HepG2 (cell line): Measurements from ENCODE around the gene ARCN1. TPM values are rescaled to one million over a fixed set of nuclear protein-coding genes. Genes with fewer than 3 reads are reported as not detected.

Experiments used
- CBFB ChIP-seq: sonication (generic); formaldehyde crosslinking; IDR thresholded peaks from 2 replicates; pipeline ENCODE4 v1.4.0; 2020; ENCODE audit warnings: missing genetic modification reagents
- ETV5 ChIP-seq: IDR thresholded peaks from 2 replicates; pipeline ENCODE4 v1.6.1; 2018; ENCODE audit warnings: missing biosample characterization, missing genetic modification reagents, inconsistent platforms, borderline replicate concordance
- GZF1 ChIP-seq: sonication (generic); formaldehyde crosslinking; IDR thresholded peaks from 2 replicates; pipeline ENCODE4 v1.5.1; 2020; ENCODE audit warnings: mild to moderate bottlenecking, missing genetic modification reagents
- HDAC2 ChIP-seq: sonication (generic); formaldehyde crosslinking; IDR thresholded peaks from 2 replicates; pipeline ENCODE4 v1.4.0; 2020; ENCODE audit warnings: missing genetic modification reagents
- IRX3 ChIP-seq: sonication (generic); formaldehyde crosslinking; IDR thresholded peaks from 2 replicates; pipeline ENCODE4 v1.8.1; 2023; ENCODE audit warnings: mild to moderate bottlenecking, low read depth, missing genetic modification reagents, borderline replicate concordance
- KLF16 ChIP-seq, 2 experiments: sonication (generic) in 1 of 2; formaldehyde crosslinking in 1 of 2; IDR thresholded peaks; 2 replicates each; pipeline versions ENCODE4 v1.6.1 to v1.8.0; 2016 to 2023; ENCODE audit warnings: missing genetic modification reagents in 2 of 2, missing compliant biosample characterization in 1 of 2
- PHB2 ChIP-seq: fragments of 450-650 bp; IDR thresholded peaks from 2 replicates; pipeline ENCODE4 v1.6.1; 2018; ENCODE audit not compliant: partially characterized antibody
- SAFB2 ChIP-seq: sonication (generic); formaldehyde crosslinking; IDR thresholded peaks from 2 replicates; pipeline ENCODE4 v1.5.1; 2020; ENCODE audit warnings: missing genetic modification reagents, low read depth, mild to moderate bottlenecking, borderline replicate concordance
- SMAD3 ChIP-seq: sonication (generic); formaldehyde crosslinking; IDR thresholded peaks from 2 replicates; pipeline ENCODE4 v1.4.0; 2020; ENCODE audit warnings: missing genetic modification reagents
- SMC3 ChIP-seq: IDR thresholded peaks from 2 replicates; pipeline ENCODE4 v1.6.1; 2011; ENCODE audit warnings: low read length, improper control_type of control experiment
- SRF ChIP-seq: IDR thresholded peaks from 2 replicates; pipeline ENCODE4 v1.6.1; 2011; ENCODE audit warnings: mild to moderate bottlenecking, low read depth, low read length, moderate library complexity
- ZNF274 ChIP-seq: sonication (generic); formaldehyde crosslinking; IDR thresholded peaks from 2 replicates; pipeline ENCODE4 v1.5.1; 2020; ENCODE audit warnings: mild to moderate bottlenecking, missing genetic modification reagents
- ZNF333 ChIP-seq: sonication (generic); formaldehyde crosslinking; IDR thresholded peaks from 2 replicates; pipeline ENCODE4 v1.4.0; 2020; ENCODE audit warnings: mild to moderate bottlenecking, missing genetic modification reagents, borderline replicate concordance
- ZNF350 ChIP-seq: sonication (generic); formaldehyde crosslinking; IDR thresholded peaks from 2 replicates; pipeline ENCODE4 v1.4.0; 2020; ENCODE audit warnings: mild to moderate bottlenecking, low read depth, missing genetic modification reagents, borderline replicate concordance
- ZNF496 ChIP-seq: sonication (generic); formaldehyde crosslinking; IDR thresholded peaks from 2 replicates; pipeline ENCODE4 v1.8.1; 2023; ENCODE audit warnings: mild to moderate bottlenecking, moderate library complexity, missing genetic modification reagents; ENCODE audit not compliant: insufficient replicate concordance
- polyA plus RNA-seq, 8 experiments: library from polyadenylated mRNA; depleted of rRNA in 3 of 8; stranded (reverse) in 7 of 8; unstranded in 1 of 8; fragments of >200 nt; fragmentation: Illumina TruSeq in 4 of 8; extraction: Trizol in 4 of 8; gene quantifications; 2 replicates each; pipeline versions ENCODE4 v1.2.1 to v1.2.3, GENCODE V29; 2011 to 2016; ENCODE audit warnings: low read depth in 4 of 8, missing spikeins in 1 of 8, mixed read lengths in 1 of 8; ENCODE audit not compliant: insufficient read depth in 1 of 8
- total RNA-seq, 5 experiments: library from RNA; depleted of rRNA; stranded (reverse); fragments of >200 nt; fragmentation: Illumina TruSeq; extraction: Trizol; gene quantifications; 2 replicates each; pipeline ENCODE4 v1.2.3, GENCODE V29; 2016; ENCODE audit warnings: low read depth in 1 of 5
- TF ChIP-seq, protein P1 (sequence below), 2 experiments: sonication (generic) in 1 of 2; formaldehyde crosslinking in 1 of 2; IDR thresholded peaks; 2 replicates each; pipeline versions ENCODE4 v1.4.0 to v1.6.1; 2018 to 2020; ENCODE audit warnings: missing genetic modification reagents in 2 of 2, borderline replicate concordance in 1 of 2, low read depth in 1 of 2, mild to moderate bottlenecking in 1 of 2, missing biosample characterization in 1 of 2
- TF ChIP-seq, protein P2 (sequence below): sonication (generic); formaldehyde crosslinking; IDR thresholded peaks from 2 replicates; pipeline ENCODE4 v1.5.0; 2020; ENCODE audit warnings: mild to moderate bottlenecking, missing genetic modification reagents
- TF ChIP-seq, protein P3 (sequence below): sonication (generic); formaldehyde crosslinking; IDR thresholded peaks from 2 replicates; pipeline ENCODE4 v1.9.0; 2022; ENCODE audit warnings: low read depth, missing genetic modification reagents
- TF ChIP-seq, protein P4 (sequence below): sonication (generic); formaldehyde crosslinking; IDR thresholded peaks from 2 replicates; pipeline ENCODE4 v1.4.0; 2020; ENCODE audit warnings: mild to moderate bottlenecking, missing genetic modification reagents

The ARCN1 gene
- total and polyA plus RNA-seq, 2 of the 13 experiments (the other 11 are each of a cell fraction or from before 2014, with no cell fraction given), result 148 to 200 TPM

DNA sequence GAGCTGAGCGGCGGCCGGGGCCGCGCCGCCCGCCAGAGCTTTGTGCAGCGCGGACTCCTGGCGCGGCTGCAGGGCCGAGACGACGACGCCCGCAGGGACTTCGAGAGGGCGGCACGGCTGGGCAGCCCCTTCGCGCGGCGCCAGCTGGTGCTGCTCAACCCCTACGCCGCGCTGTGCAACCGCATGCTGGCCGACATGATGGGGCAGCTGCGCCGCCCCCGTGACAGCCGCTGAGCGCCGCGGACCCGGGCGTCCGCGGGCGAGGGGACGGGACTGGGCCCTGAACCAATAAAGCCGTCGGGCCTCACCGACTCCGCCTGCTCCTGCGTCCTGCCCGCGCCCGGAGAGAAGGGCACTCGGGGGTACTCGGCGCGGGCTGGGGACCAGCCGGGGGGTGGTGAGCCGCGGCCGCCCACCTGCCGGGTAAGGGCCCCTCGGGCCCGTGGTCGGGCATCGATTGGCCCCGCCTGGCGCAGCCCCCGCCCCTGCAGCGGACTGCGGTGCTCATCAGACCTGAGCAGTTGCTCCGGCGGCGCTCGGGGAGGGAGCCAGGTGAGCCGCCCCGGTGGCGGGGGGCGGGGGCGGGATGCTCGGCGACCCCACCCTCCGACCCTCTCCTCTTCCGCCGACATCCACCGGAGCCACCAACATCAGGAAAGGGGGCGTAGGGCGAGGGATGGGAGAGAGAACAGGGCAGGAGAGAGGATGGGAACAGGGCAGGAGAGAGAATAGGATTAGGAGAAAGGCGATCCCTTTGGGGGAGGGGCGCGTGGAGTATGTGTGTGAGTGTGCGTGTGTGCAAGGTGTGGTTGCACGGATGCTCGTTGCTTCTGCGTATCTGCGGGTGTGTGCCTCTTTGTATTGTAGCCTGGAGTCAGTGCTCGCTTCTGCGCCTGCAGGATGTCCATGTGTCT lies 41.3 kb upstream of the ARCN1 start, which contains the start of gene TMEM25 (continued):
- TF ChIP-seq, protein P1, sequence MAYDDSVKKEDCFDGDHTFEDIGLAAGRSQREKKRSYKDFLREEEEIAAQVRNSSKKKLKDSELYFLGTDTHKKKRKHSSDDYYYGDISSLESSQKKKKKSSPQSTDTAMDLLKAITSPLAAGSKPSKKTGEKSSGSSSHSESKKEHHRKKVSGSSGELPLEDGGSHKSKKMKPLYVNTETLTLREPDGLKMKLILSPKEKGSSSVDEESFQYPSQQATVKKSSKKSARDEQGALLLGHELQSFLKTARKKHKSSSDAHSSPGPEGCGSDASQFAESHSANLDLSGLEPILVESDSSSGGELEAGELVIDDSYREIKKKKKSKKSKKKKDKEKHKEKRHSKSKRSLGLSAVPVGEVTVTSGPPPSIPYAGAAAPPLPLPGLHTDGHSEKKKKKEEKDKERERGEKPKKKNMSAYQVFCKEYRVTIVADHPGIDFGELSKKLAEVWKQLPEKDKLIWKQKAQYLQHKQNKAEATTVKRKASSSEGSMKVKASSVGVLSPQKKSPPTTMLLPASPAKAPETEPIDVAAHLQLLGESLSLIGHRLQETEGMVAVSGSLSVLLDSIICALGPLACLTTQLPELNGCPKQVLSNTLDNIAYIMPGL (CRISPR knock-in tag; IDR thresholded peaks at IDR 0.05; ENCODE audit: borderline replicate concordance in 1 of 2, low read depth in 1 of 2), result peak in 1 of 2 experiments; percentile 89; a peak in 3 of 4 replicates
- TF ChIP-seq SMAD3 (CRISPR knock-in tag) (peak; percentile 63; the same call in 1 of the 2 replicates), ZNF333 (CRISPR knock-in tag) (peak; percentile 70; the same call in 1 of the 2 replicates), KLF16 (CRISPR knock-in tag; IDR thresholded peaks at IDR 0.05) (peak in 1 of 2 experiments; percentile 24; a peak in 1 of 4 replicates), ETV5 (no peak), CBFB (CRISPR knock-in tag) (peak; percentile 11; the same call in 1 of the 2 replicates), IRX3 (CRISPR knock-in tag) (peak; percentile 59; the same call in 1 of the 2 replicates), PHB2 (no peak), SRF (peak; percentile 92), SMC3 (no peak), GZF1 (no peak), ZNF350 (CRISPR knock-in tag) (peak; percentile 58), HDAC2 (CRISPR knock-in tag) (no peak; the same call in 1 of the 2 replicates), ZNF274 (CRISPR knock-in tag) (0 out of 2 replicates have a peak, but pooled peaks have one; percentile 22), ZNF496 (CRISPR knock-in tag) (no peak), SAFB2 (CRISPR knock-in tag) (peak; percentile 41; the same call in 1 of the 2 replicates)
- TF ChIP-seq, protein P2, sequence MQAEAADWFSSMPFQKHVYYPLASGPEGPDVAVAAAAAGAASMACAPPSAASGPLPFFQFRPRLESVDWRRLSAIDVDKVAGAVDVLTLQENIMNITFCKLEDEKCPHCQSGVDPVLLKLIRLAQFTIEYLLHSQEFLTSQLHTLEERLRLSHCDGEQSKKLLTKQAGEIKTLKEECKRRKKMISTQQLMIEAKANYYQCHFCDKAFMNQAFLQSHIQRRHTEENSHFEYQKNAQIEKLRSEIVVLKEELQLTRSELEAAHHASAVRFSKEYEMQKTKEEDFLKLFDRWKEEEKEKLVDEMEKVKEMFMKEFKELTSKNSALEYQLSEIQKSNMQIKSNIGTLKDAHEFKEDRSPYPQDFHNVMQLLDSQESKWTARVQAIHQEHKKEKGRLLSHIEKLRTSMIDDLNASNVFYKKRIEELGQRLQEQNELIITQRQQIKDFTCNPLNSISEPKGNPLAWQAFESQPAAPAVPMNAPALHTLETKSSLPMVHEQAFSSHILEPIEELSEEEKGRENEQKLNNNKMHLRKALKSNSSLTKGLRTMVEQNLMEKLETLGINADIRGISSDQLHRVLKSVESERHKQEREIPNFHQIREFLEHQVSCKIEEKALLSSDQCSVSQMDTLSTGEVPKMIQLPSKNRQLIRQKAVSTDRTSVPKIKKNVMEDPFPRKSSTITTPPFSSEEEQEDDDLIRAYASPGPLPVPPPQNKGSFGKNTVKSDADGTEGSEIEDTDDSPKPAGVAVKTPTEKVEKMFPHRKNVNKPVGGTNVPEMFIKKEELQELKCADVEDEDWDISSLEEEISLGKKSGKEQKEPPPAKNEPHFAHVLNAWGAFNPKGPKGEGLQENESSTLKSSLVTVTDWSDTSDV (CRISPR knock-in tag), result no peak
- TF ChIP-seq, protein P3, sequence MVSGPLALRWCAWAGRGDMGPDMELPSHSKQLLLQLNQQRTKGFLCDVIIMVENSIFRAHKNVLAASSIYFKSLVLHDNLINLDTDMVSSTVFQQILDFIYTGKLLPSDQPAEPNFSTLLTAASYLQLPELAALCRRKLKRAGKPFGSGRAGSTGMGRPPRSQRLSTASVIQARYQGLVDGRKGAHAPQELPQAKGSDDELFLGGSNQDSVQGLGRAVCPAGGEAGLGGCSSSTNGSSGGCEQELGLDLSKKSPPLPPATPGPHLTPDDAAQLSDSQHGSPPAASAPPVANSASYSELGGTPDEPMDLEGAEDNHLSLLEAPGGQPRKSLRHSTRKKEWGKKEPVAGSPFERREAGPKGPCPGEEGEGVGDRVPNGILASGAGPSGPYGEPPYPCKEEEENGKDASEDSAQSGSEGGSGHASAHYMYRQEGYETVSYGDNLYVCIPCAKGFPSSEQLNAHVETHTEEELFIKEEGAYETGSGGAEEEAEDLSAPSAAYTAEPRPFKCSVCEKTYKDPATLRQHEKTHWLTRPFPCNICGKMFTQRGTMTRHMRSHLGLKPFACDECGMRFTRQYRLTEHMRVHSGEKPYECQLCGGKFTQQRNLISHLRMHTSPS (CRISPR knock-in tag), result no peak
- TF ChIP-seq, protein P4, sequence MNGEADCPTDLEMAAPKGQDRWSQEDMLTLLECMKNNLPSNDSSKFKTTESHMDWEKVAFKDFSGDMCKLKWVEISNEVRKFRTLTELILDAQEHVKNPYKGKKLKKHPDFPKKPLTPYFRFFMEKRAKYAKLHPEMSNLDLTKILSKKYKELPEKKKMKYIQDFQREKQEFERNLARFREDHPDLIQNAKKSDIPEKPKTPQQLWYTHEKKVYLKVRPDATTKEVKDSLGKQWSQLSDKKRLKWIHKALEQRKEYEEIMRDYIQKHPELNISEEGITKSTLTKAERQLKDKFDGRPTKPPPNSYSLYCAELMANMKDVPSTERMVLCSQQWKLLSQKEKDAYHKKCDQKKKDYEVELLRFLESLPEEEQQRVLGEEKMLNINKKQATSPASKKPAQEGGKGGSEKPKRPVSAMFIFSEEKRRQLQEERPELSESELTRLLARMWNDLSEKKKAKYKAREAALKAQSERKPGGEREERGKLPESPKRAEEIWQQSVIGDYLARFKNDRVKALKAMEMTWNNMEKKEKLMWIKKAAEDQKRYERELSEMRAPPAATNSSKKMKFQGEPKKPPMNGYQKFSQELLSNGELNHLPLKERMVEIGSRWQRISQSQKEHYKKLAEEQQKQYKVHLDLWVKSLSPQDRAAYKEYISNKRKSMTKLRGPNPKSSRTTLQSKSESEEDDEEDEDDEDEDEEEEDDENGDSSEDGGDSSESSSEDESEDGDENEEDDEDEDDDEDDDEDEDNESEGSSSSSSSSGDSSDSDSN, result peak; percentile 81; the same call in 1 of the 2 replicates
